ENCODE data around the gene S100A9. TPM values are rescaled to one million over a fixed set of nuclear protein-coding genes. Genes with fewer than 3 reads are reported as not detected.

The S100A9 gene
- total and polyA plus RNA-seq, 2 of the 4 experiments (the other 2 are of a cell fraction), result not detected

DNA sequence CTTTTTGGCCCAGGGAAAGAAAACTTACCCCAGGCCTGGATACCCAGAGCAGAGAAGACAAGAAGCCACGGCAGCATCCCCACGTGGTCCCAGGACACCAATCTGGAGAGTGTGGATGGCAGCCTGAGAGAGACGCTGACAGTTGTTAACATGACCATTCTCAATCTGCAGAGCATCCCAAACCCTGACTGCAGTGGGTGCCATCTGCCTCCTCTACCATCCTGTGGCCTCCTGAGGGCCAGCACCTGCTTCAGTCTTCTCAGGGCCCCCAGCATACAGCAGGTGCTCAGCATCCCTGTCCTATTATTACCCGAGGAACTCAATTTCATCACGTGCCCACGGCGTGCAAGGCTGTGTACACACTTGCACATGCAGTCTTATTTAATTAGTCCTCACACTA is 9.8 kb upstream of the S100A9 start:
- Histone ChIP-seq H3K27ac (ENCODE audit: insufficient read depth, low read length) (no peak overlapping the region), H3K4me1 (ENCODE audit: control insufficient read depth, insufficient read depth, low read length) (no peaks in the 10 kb centered on the region), H3K4me3 (ENCODE audit: insufficient read depth, low read depth, low read length) (no peak overlapping the region), H2BK20ac (ENCODE audit: low read depth, low read length) (no peak overlapping the region), H3K9ac (ENCODE audit: low read depth, low read length) (no peak overlapping the region), H4K8ac (ENCODE audit: low read depth in 2 of 2, low read length in 2 of 2) (no peak overlapping the region), H4K5ac (ENCODE audit: low read depth, low read length) (no peak overlapping the region), H4K91ac (ENCODE audit: insufficient read depth, low read depth, low read length) (no peak overlapping the region), H2BK5ac (ENCODE audit: low read depth, low read length, poor library complexity, severe bottlenecking) (no peak overlapping the region), H2BK120ac (ENCODE audit: low read depth, low read length) (no peak overlapping the region), H3K4ac (ENCODE audit: low read depth, low read length) (no peak overlapping the region), H3K56ac (ENCODE audit: extremely low read depth, insufficient read depth, low read length) (no peak overlapping the region), H3K18ac (ENCODE audit: low read depth, low read length) (no peak overlapping the region), H4K20me1 (ENCODE audit: insufficient read depth, low read length) (no peaks in the 10 kb centered on the region), H3K27me3 (ENCODE audit: control insufficient read depth, insufficient read depth, low read length) (peaks cover 4% of the 10 kb centered on the region; the same call in 1 of the 2 replicates), H2AK5ac (ENCODE audit: low read depth, low read length) (no peak overlapping the region), H2AFZ (replicated peaks; ENCODE audit: low read length, poor library complexity) (no peak overlapping the region), H2BK15ac (ENCODE audit: low read depth, low read length) (no peak overlapping the region), H3K23ac (ENCODE audit: low read depth, low read length) (no peak overlapping the region), H2AK9ac (replicated peaks; ENCODE audit: low read depth, low read length, poor library complexity) (no peak overlapping the region), H3K79me1 (ENCODE audit: low read depth in 1 of 2, low read length in 2 of 2) (no peaks in the 10 kb centered on the region), H3K9me1 (ENCODE audit: insufficient read depth, low read length) (no peaks in the 10 kb centered on the region), H3K4me2 (ENCODE audit: low read depth, low read length) (no peak overlapping the region), H3K36me3 (ENCODE audit: control insufficient read depth, insufficient read depth, low read length) (no peaks in the 10 kb centered on the region), H3K14ac (replicated peaks; ENCODE audit: low read depth, low read length) (no peak overlapping the region), H3K9me3 (ENCODE audit: control insufficient read depth, insufficient read depth, low read length) (no peaks in the 10 kb centered on the region)
- 66% methylated on average over 4 of the region's 7 CpGs; no CpG with 5 or more reads in 1 of the 2 experiments for WGBS, 2 experiments (ENCODE audit: extremely low coverage in 2 of 2, insufficient read length in 1 of 2)
- no peak for DNase-seq
- ChIA-PET POLR2A (ENCODE audit: unreplicated experiment) (no interaction called here), CTCF (no interaction called here)
- no TSS peak for BruUV-seq (replicated peaks)
- dilution Hi-C loops (cut with HindIII; ENCODE audit: low sequenced_read_pairs, unreplicated experiment), result no loop called here
- no peak for TF ChIP-seq POLR2A (IDR thresholded peaks at IDR 0.05; ENCODE audit: low read depth, low read length)
- TF ChIP-seq MXI1 (IDR thresholded peaks at IDR 0.05; ENCODE audit: borderline replicate concordance, low read depth, low read length), result no peak
- no peak for TF ChIP-seq RCOR1 (IDR thresholded peaks at IDR 0.05; ENCODE audit: insufficient replicate concordance, low read length)
- no peak for TF ChIP-seq FOS (IDR thresholded peaks at IDR 0.05; ENCODE audit: low read depth, low read length)
- no peak for TF ChIP-seq BHLHE40 (IDR thresholded peaks at IDR 0.05; ENCODE audit: low read depth, low read length)
- TF ChIP-seq CEBPB (IDR thresholded peaks at IDR 0.05; ENCODE audit: low read depth, low read length), result no peak
- in situ Hi-C loops (cut with MboI; ENCODE audit: low sequenced_read_pairs), result no loop called here
- ATAC-seq (ENCODE audit: low read depth), result no peak
- intact Hi-C loops (cut with micrococcal nuclease), result no loop called here
